Subcutaneous adipose tissue (tissue), 4 donors: ENCODE data around the gene UMPS. TPM values are rescaled to one million over a fixed set of nuclear protein-coding genes. Genes with fewer than 3 reads are reported as not detected.

Source experiments
- CTCF ChIP-seq: fragments of 450-650 bp; IDR thresholded peaks from one replicate; pipeline ENCODE4 v1.5.1; 2016; ENCODE audit warnings: low read depth, mild to moderate bottlenecking, control low read depth, antibody characterized with exemption, moderate library complexity
- total RNA-seq, 4 donors: library from RNA; depleted of rRNA; stranded (reverse); fragments of >200 nt; gene quantifications; one replicate each; pipeline ENCODE4 v1.1.0, GENCODE V29; 2016

The UMPS gene
- total RNA-seq, 4 donors from 2014 or later, result 17.0 to 244 (median 20.7) TPM

GRCh38 chr3:124699051-124699450, 31.2 kb upstream of the UMPS start:
- TF ChIP-seq CTCF, result no peak

GRCh38 chr3:124699686-124700396, 30.4 kb upstream of the UMPS start:
- no peak for TF ChIP-seq CTCF

DNA sequence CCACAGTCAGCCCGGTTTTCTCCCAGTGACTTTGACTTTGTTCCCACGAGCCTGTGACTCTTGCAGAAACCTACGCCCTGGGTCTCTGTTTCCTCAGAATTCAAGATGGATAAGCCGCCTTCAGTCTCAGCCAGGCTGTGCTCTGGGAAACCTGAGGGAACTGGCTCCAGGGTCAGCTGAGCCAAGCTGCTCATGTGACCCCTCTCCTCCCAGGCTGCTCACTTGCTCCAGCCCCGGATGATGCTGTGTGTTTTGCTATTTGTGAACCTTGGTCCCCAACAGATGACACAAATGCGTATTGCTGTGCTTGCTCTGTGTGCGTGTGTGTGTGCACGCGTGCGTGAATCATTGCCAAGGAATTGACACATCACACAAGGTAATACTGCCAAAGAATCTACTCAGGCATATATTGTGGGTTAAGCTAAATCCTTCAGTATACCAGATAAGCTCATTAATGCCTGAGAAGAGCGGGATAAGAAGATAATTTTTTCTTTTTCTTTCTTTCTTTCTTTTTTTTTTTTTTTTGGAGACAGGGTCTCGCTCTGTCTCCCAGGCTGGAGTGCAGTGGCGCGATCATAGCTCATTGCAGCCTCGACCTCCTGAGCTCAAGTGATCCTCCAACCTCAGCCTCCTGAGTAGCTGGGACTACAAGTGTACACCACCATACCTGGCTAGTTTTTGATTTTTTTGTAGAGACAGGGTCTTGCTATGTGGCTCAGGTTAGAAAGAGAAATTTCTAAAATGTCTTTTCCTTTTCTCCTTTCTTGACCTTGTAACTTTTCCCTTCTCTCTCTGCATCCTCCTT, 29.2 kb upstream of the UMPS start:
- TF ChIP-seq CTCF, result no peak

- TF ChIP-seq CTCF, result no peak
Measured at GRCh38 chr3:124701687-124702086, 28.6 kb upstream of the UMPS start.

- TF ChIP-seq CTCF, result no peak
Measured at GRCh38 chr3:124702950-124703349, 27.3 kb upstream of the UMPS start.

DNA sequence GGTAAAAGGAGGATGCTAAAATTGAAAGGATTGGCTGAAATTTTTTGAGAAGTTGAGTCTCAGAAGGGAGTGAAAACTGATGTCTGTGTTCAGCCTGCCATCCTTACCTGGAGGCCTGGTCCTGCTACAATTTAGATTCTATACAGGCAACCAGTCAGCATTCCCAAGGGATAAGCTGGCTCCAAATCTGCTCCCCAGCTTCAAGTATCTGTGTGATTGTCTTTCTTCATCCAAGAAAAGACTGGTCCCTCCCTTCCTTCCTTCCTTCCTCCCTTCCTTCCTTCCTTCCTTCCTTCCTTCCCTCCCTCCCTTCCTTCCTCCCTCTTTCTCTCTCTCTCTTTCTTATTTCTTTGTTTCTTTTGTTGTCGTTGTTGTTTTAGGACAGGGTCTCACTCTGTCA, 24.7 kb upstream of the UMPS start:
- TF ChIP-seq CTCF, result no peak

GRCh38 chr3:124707656-124708062, 22.6 kb upstream of the UMPS start:
- TF ChIP-seq CTCF, result no peak
